Heart left ventricle (tissue), 13 donors: ENCODE measurements around the gene PTPRM.

Source experiments
- CTCF ChIP-seq, 12 donors: fragments of 200-600 bp; sonication (generic) in 4 of 12; IDR thresholded peaks; one replicate each; pipeline versions ENCODE4 v1.5.0 to v1.8.0; 2018 to 2022; ENCODE audit warnings: antibody characterized with exemption in 12 of 12, mild to moderate bottlenecking in 5 of 12
- POLR2A ChIP-seq, 2 donors: fragments of 450-650 bp; IDR thresholded peaks; one replicate each; pipeline ENCODE4 v1.6.1; 2017; ENCODE audit warnings: antibody characterized with exemption in 2 of 2, mild to moderate bottlenecking in 2 of 2, moderate library complexity in 2 of 2
- donor health status: ischemic (EF 13 %, LVEDD 7.1; RV severe dilation, severe dysfunction).
- donor health status: DM: no; HTN: yes; CAD: no.
- donor health status: DM: no; HTN: no; CAD: no.
- donor health status: ischemic (EF 25% LVEDD 6.9; RV normal size, moderate dysfunction).
- donor health status: ischemic (EF 25% LVEDD 5.7; RV mildly dilated, moderate dysfunction).
- donor health status: ischemic (EF 35%, LVEDD 5.7; RV mildly dilated, moderate dysfunction).
- donor health status: nonischemic (EF 11% LVEDD 7.7; RV severe dilation, severe dysfunction).
- donor health status: DM: yes; HTN: yes; CAD: no.
- donor health status: PGD.
- donor health status: ischemic (EF 29% LVEDD 5.4; RV normal size, mild dysfunction).
- donor health status: nonischemic (EF 23%, LVEDD 6.1; RV moderate dilation, normal function).

GRCh38 chr18:7890075-7890474 is 323.0 kb downstream of the PTPRM start:
- TF ChIP-seq CTCF (IDR thresholded peaks at IDR 0.05), result no peak
- no peak for TF ChIP-seq POLR2A (IDR thresholded peaks at IDR 0.05)
